Breast epithelium (tissue), 4 donors: ENCODE data around the gene TBRG4. TPM values are rescaled to one million over a fixed set of nuclear protein-coding genes. Genes with fewer than 3 reads are reported as not detected.
A peak's percentile ranks its signal among the peaks of the same experiment; 100 is the strongest.

ENCODE experiments used
- DNase-seq, 2 donors: peaks; one replicate each; pipeline ENCODE4 v3.0.0-alpha.2; 2019; ENCODE audit warnings: low spot score in 2 of 2
- H3K27ac ChIP-seq, 2 donors: fragments of 200-600 bp; sonication (generic) in 1 of 2; one replicate each; pipeline ENCODE4 v1.5.1; 2016 to 2019; ENCODE audit warnings: mild to moderate bottlenecking in 1 of 2
- H3K27me3 ChIP-seq, 2 donors: fragments of 200-600 bp; sonication (generic) in 1 of 2; one replicate each; pipeline versions ENCODE4 v1.5.1 to v1.6.0; 2017 to 2019; ENCODE audit warnings: control low read depth in 1 of 2, mild to moderate bottlenecking in 1 of 2
- H3K36me3 ChIP-seq: fragments of 200-600 bp; one replicate; pipeline ENCODE4 v1.5.1; 2019
- H3K4me1 ChIP-seq, 2 donors: fragments of 200-600 bp; sonication (generic); one replicate each; pipeline ENCODE4 v1.5.1; 2016 to 2019; ENCODE audit warnings: control low read depth in 1 of 2
- H3K4me3 ChIP-seq, 3 donors: fragments of 200-600 bp; sonication (generic); 1 replicate in 2 of 3; 2 replicates in 1 of 3; pipeline ENCODE4 v1.5.1; 2016 to 2019; ENCODE audit warnings: mild to moderate bottlenecking in 3 of 3, moderate library complexity in 2 of 3
- H3K9me3 ChIP-seq, 2 donors: fragments of 200-600 bp; sonication (generic) in 1 of 2; one replicate each; pipeline ENCODE4 v1.5.1; 2016 to 2019; ENCODE audit warnings: control low read depth in 1 of 2
- CTCF ChIP-seq, 3 donors: fragments of 450-650 bp; IDR thresholded peaks; one replicate each; pipeline ENCODE4 v1.5.1; 2016 to 2017; ENCODE audit warnings: antibody characterized with exemption in 3 of 3, mild to moderate bottlenecking in 3 of 3, moderate library complexity in 3 of 3
- POLR2A ChIP-seq: fragments of 450-650 bp; IDR thresholded peaks from one replicate; pipeline ENCODE4 v1.6.1; 2016; ENCODE audit warnings: antibody characterized with exemption, mild to moderate bottlenecking, moderate library complexity
- POLR2AphosphoS5 ChIP-seq, 3 donors: sonication (generic); formaldehyde crosslinking; IDR thresholded peaks; one replicate each; pipeline ENCODE4 v1.6.1; 2017; ENCODE audit warnings: antibody characterized with exemption in 3 of 3
- intact Hi-C: fragments of 100-400 bp; cut with DNase I; formaldehyde crosslinking; loops from one replicate; pipeline ENCODE4 v1.15.1; 2023; ENCODE audit warnings: low total_unique reads
- total RNA-seq, 3 donors: library from RNA; depleted of rRNA; stranded (reverse); fragments of >200 nt; gene quantifications; one replicate each; pipeline ENCODE4 v1.1.0, GENCODE V29; 2016

Gene TBRG4
- total RNA-seq, 3 donors from 2014 or later = 37.9 to 63.8 (median 62.3) TPM

DNA sequence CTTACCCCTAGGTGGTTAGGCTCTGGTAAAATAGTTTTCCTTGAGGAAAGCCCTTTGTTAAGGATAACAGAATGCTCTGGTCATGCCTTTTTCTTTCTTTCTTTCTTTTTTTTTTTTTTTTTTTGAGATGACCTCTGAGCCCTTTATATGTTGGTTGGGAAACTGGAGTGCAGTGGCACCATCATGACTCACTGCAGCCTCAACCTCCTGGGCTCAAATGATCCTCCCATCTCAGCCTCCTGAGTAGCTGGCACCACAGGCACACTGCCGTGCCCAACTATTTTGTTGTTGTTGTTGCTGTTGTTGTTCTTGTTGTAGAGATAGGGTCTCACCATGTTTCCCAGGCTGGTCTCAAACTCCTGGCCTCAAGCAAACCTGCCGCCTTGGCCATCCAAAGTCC lies 50.1 kb downstream of the TBRG4 start:
- intact Hi-C loops = no loop called here
- TF ChIP-seq CTCF (IDR thresholded peaks at IDR 0.05) (no peak), POLR2AphosphoS5 (IDR thresholded peaks at IDR 0.05) (no peak), POLR2A (no peak)
- peak in 1 of 2 donors; percentile 30 for DNase-seq
- Histone ChIP-seq H3K27ac (no peak overlapping the region), H3K9me3 (no peaks in the 10 kb centered on the region), H3K4me3 (no peak overlapping the region), H3K36me3 (no peaks in the 10 kb centered on the region), H3K4me1 (no peaks in the 10 kb centered on the region), H3K27me3 (no peaks in the 10 kb centered on the region)

- Histone ChIP-seq H3K4me1 (no peaks in the 10 kb centered on the region), H3K27ac (no peak overlapping the region), H3K27me3 (no peaks in the 10 kb centered on the region), H3K4me3 (no peak overlapping the region), H3K9me3 (no peaks in the 10 kb centered on the region), H3K36me3 (no peaks in the 10 kb centered on the region)
- TF ChIP-seq POLR2AphosphoS5 (IDR thresholded peaks at IDR 0.05) (no peak), POLR2A (no peak)
- intact Hi-C loops = no loop called here
- DNase-seq = no peak
Measured at GRCh38 chr7:45060295-45060694, 51.2 kb downstream of the TBRG4 start.

DNA sequence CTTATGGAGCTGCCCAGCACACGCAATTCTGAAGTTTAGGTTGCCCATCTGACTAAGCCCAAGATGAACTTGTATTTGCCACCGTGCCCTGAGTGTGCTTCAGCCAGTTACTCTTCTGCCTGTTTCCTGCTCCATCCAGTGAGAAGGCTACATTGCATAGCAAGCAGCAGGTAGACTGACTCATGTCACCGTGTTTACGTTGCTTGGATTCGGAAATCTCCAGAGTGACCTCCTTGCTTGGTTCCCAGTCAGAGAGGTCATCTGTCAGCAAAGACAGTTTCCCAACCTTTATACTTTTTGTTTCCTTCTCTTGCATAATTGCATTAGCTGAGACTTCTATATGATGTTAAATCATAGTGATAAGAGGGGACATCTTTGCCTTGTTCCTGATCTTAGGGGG lies 53.6 kb downstream of the TBRG4 start:
- Histone ChIP-seq H3K36me3 (no peaks in the 10 kb centered on the region), H3K4me1 (no peaks in the 10 kb centered on the region), H3K27me3 (no peaks in the 10 kb centered on the region), H3K4me3 (no peak overlapping the region), H3K27ac (no peak overlapping the region), H3K9me3 (no peaks in the 10 kb centered on the region)
- intact Hi-C loops = no loop called here
- peak in 1 of 2 donors; percentile 19 for DNase-seq
- TF ChIP-seq POLR2A (no peak), POLR2AphosphoS5 (IDR thresholded peaks at IDR 0.05) (no peak), CTCF (IDR thresholded peaks at IDR 0.05) (no peak)

DNA sequence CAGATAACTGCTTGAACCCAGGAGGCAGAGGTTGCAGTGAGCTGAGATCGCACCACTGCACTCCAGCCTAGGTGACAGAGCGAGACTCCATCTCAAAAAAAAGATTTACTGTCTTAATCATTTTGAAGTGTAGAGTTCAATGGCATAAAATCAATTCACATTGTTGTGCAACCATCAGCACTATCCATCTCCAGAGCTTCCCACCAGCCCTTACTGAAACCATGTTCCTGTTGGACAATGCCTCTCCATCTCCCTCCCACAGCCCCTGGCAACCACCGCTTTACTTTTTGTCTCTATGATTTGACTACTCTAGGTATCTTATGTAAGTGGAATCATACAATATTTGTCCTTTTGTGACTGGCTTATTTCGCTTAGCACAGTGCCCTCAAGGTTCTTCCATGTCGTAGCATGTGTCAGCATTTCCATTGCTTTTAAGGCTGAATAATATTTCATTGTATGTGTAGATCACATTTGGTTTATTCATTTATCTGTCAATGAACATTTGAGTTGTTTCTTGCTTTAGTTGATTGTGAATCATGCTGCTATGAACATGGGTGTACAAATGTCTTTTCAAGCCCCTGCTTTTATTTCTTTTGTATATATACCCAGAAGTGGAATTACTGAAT lies 55.8 kb downstream of the TBRG4 start:
- H3K27me3 ChIP-seq = no peaks in the 10 kb centered on the region
- no peaks in the 10 kb centered on the region for H3K9me3 ChIP-seq
- no peaks in the 10 kb centered on the region for H3K36me3 ChIP-seq
- no peak overlapping the region for H3K27ac ChIP-seq
- TF ChIP-seq CTCF (IDR thresholded peaks at IDR 0.05) = no peak
- no peak for TF ChIP-seq POLR2AphosphoS5 (IDR thresholded peaks at IDR 0.05)
- no peak for TF ChIP-seq POLR2A
- no peaks in the 10 kb centered on the region for H3K4me1 ChIP-seq
- no peak overlapping the region for H3K4me3 ChIP-seq
- no peak for DNase-seq
- intact Hi-C loops = no loop called here

GRCh38 chr7:45055016-45055415 lies 56.5 kb downstream of the TBRG4 start:
- Histone ChIP-seq H3K4me1 (no peaks in the 10 kb centered on the region), H3K36me3 (no peaks in the 10 kb centered on the region), H3K4me3 (no peak overlapping the region), H3K27me3 (no peaks in the 10 kb centered on the region), H3K27ac (no peak overlapping the region), H3K9me3 (no peaks in the 10 kb centered on the region)
- TF ChIP-seq POLR2AphosphoS5 (IDR thresholded peaks at IDR 0.05) (no peak), CTCF (IDR thresholded peaks at IDR 0.05) (no peak), POLR2A (no peak)
- intact Hi-C loops = no loop called here
- DNase-seq = peak in 1 of 2 donors; percentile 7

GRCh38 chr7:45054442-45054841 lies 57.1 kb downstream of the TBRG4 start:
- H3K4me3 ChIP-seq = no peak overlapping the region

More at GRCh38 chr7:45054442-45054841, 57.1 kb downstream of the TBRG4 start:
- Histone ChIP-seq H3K27me3 (no peaks in the 10 kb centered on the region), H3K4me1 (no peaks in the 10 kb centered on the region), H3K27ac (no peak overlapping the region), H3K36me3 (no peaks in the 10 kb centered on the region), H3K9me3 (no peaks in the 10 kb centered on the region)
- TF ChIP-seq POLR2A = no peak
- no peak for TF ChIP-seq CTCF (IDR thresholded peaks at IDR 0.05)
- no peak for TF ChIP-seq POLR2AphosphoS5 (IDR thresholded peaks at IDR 0.05)
- peak in 1 of 2 donors; percentile 34 for DNase-seq
- intact Hi-C loops = no loop called here
